K562 (cell line): ENCODE measurements around the gene ZNF8. TPM values are rescaled to one million over a fixed set of nuclear protein-coding genes. Genes with fewer than 3 reads are reported as not detected.

Experiments
- ESRRA ChIP-seq: fragments of 450-650 bp; IDR thresholded peaks from 2 replicates; pipeline ENCODE4 v1.6.1; 2014; ENCODE audit warnings: low read depth, mild to moderate bottlenecking, moderate library complexity, borderline replicate concordance
- FUS ChIP-seq: fragments of 200-400 bp; formaldehyde crosslinking; optimal IDR thresholded peaks from 2 replicates; pipeline ENCODE3; 2017; ENCODE audit warnings: low read depth, low read length
- KLF10 ChIP-seq: fragments of 250-450 bp; sonication (Bioruptor Pico); IDR thresholded peaks from 2 replicates; pipeline ENCODE4 v1.6.1; 2021; ENCODE audit warnings: matching md5 sums
- TBL1XR1 ChIP-seq, 2 experiments: IDR thresholded peaks; 2 replicates each; pipeline ENCODE4 v1.6.1; 2012; ENCODE audit warnings: improper control_type of control experiment in 2 of 2, low read length in 2 of 2, mild to moderate bottlenecking in 1 of 2
- ZBTB1 ChIP-seq: sonication (generic); formaldehyde crosslinking; IDR thresholded peaks from 2 replicates; pipeline ENCODE4 v1.8.1; 2023; ENCODE audit warnings: missing genetic modification reagents, low read depth, mild to moderate bottlenecking, borderline replicate concordance
- ZC3H4 ChIP-seq: sonication (generic); formaldehyde crosslinking; IDR thresholded peaks from 2 replicates; pipeline ENCODE4 v1.9.0; 2021; ENCODE audit warnings: missing genetic modification reagents, borderline replicate concordance
- ZNF224 ChIP-seq: sonication (generic); formaldehyde crosslinking; IDR thresholded peaks from 2 replicates; pipeline ENCODE4 v1.8.0; 2022; ENCODE audit warnings: mild to moderate bottlenecking, missing genetic modification reagents
- polyA plus RNA-seq, 8 experiments: library from polyadenylated mRNA; depleted of rRNA in 4 of 8; stranded (reverse) in 5 of 8; unstranded in 3 of 8; fragments of >200 nt; fragmentation: Nextera tagmentation in 2 of 8; fragmentation: Illumina TruSeq in 1 of 8; extraction: Ambion mirVana in 2 of 8; extraction: Trizol in 1 of 8; gene quantifications; 2 replicates each; pipeline versions ENCODE4 v1.2.1 to v1.2.3, GENCODE V29; 2011 to 2014; ENCODE audit warnings: inconsistent platforms in 1 of 8, missing spikeins in 1 of 8
- total RNA-seq, 7 experiments: library from RNA; depleted of rRNA in 6 of 7; stranded (reverse); fragments of >200 nt in 6 of 7; fragmentation: Illumina TruSeq in 2 of 7; extraction: Trizol in 2 of 7; gene quantifications; 2 replicates each; pipeline versions ENCODE4 v1.2.1 to v1.2.3, GENCODE V29; 2011 to 2021; ENCODE audit warnings: low replicate concordance in 1 of 7
- TF ChIP-seq, protein P1 (sequence below): fragments of 450-650 bp; IDR thresholded peaks from 2 replicates; pipeline ENCODE4 v1.6.1; 2017; ENCODE audit warnings: antibody characterized with exemption
- TF ChIP-seq, protein P2 (sequence below), 3 experiments: fragments of 200-800 bp in 1 of 3; fragments of 250-450 bp in 1 of 3; fragments of 450-650 bp in 1 of 3; sonication (Bioruptor Pico) in 1 of 3; sonication (Bioruptor generic) in 1 of 3; formaldehyde crosslinking in 1 of 3; IDR thresholded peaks; 2 replicates each; pipeline versions ENCODE4 v1.6.1 to v1.8.0; 2016 to 2022; ENCODE audit warnings: mild to moderate bottlenecking in 2 of 3, missing genetic modification characterization in 2 of 3, missing compliant biosample characterization in 1 of 3, moderate library complexity in 1 of 3
- TF ChIP-seq, protein P3 (sequence below): fragments of 450-650 bp; formaldehyde crosslinking; IDR thresholded peaks from 2 replicates; pipeline ENCODE4 v1.4.0; 2022; ENCODE audit warnings: missing genetic modification characterization
- TF ChIP-seq, protein P4 (sequence below): fragments of 450-650 bp; IDR thresholded peaks from 2 replicates; pipeline ENCODE4 v1.7.1; 2018; ENCODE audit warnings: mild to moderate bottlenecking, low read depth; ENCODE audit not compliant: partially characterized antibody
- TF ChIP-seq, protein P5 (sequence below): sonication (generic); formaldehyde crosslinking; IDR thresholded peaks from 2 replicates; pipeline ENCODE4 v1.8.0; 2022; ENCODE audit warnings: missing genetic modification reagents, mild to moderate bottlenecking, moderate library complexity, borderline replicate concordance
- TF ChIP-seq, protein P6 (sequence below): sonication (generic); formaldehyde crosslinking; IDR thresholded peaks from 2 replicates; pipeline ENCODE4 v1.8.0; 2023; ENCODE audit warnings: mild to moderate bottlenecking, missing genetic modification reagents

Gene ZNF8
- total and polyA plus RNA-seq, 9 of the 15 experiments (the other 6 are each of a cell fraction or from before 2014, with no cell fraction given) = 0.71 to 7.7 (median 4.7) TPM

DNA sequence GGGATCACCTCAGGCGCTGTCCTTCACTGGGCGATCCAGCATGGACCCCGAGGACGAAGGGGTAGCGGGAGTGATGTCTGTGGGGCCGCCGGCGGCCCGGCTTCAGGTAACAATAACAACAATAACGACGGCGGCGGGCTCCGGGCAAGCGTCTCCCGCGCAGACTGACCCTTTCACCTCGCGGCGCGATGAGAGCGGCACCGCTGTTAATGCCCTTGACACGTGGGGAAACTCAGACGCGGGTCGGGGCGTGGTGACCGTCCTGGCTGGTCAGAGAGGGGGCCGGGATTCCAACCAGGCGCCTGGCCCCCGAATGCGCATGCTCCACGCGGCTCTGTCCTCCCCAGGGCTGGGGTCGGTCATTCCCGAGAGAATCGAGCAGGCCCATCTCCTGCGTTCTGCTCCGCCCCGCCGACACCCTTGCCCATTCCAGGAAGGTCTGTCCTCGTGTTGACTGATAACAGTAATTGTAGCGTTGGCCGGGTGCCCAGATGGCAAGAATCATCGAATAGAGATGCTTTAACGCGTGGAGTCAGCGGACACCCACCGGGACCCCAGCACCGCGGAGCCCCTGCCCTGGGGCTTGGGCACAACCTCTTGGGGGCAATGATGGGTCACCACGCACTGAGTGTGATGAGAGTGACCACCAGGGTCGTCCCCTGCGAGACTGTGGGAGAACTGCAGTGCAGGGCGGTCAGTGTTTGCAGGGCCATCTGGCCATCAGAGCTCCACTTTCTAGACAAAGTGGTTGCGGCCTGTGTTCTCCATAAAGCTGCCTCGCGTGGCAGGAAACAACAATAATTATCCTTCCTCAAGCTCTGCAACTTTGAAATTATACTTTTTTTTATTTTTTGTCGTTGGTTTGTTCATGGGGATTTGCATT, 528 bp downstream of the ZNF8 start (continued):
- TF ChIP-seq KLF10 (CRISPR knock-in tag) (no peak), ZBTB1 (peak; percentile 41; the same call in 1 of the 2 replicates), ZNF224 (no peak), TBL1XR1 (IDR thresholded peaks at IDR 0.05; ENCODE audit: low read length in 2 of 2) (no peak), FUS (peak; percentile 51), ESRRA (no peak; the same call in 1 of the 2 replicates), ZC3H4 (CRISPR knock-in tag) (no peak)
- TF ChIP-seq, protein P1, sequence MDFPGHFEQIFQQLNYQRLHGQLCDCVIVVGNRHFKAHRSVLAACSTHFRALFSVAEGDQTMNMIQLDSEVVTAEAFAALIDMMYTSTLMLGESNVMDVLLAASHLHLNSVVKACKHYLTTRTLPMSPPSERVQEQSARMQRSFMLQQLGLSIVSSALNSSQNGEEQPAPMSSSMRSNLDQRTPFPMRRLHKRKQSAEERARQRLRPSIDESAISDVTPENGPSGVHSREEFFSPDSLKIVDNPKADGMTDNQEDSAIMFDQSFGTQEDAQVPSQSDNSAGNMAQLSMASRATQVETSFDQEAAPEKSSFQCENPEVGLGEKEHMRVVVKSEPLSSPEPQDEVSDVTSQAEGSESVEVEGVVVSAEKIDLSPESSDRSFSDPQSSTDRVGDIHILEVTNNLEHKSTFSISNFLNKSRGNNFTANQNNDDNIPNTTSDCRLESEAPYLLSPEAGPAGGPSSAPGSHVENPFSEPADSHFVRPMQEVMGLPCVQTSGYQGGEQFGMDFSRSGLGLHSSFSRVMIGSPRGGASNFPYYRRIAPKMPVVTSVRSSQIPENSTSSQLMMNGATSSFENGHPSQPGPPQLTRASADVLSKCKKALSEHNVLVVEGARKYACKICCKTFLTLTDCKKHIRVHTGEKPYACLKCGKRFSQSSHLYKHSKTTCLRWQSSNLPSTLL = no peak
- TF ChIP-seq, protein P2, sequence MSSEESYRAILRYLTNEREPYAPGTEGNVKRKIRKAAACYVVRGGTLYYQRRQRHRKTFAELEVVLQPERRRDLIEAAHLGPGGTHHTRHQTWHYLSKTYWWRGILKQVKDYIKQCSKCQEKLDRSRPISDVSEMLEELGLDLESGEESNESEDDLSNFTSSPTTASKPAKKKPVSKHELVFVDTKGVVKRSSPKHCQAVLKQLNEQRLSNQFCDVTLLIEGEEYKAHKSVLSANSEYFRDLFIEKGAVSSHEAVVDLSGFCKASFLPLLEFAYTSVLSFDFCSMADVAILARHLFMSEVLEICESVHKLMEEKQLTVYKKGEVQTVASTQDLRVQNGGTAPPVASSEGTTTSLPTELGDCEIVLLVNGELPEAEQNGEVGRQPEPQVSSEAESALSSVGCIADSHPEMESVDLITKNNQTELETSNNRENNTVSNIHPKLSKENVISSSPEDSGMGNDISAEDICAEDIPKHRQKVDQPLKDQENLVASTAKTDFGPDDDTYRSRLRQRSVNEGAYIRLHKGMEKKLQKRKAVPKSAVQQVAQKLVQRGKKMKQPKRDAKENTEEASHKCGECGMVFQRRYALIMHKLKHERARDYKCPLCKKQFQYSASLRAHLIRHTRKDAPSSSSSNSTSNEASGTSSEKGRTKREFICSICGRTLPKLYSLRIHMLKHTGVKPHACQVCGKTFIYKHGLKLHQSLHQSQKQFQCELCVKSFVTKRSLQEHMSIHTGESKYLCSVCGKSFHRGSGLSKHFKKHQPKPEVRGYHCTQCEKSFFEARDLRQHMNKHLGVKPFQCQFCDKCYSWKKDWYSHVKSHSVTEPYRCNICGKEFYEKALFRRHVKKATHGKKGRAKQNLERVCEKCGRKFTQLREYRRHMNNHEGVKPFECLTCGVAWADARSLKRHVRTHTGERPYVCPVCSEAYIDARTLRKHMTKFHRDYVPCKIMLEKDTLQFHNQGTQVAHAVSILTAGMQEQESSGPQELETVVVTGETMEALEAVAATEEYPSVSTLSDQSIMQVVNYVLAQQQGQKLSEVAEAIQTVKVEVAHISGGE (CRISPR knock-in tag; IDR thresholded peaks at IDR 0.05) = 0 out of 6 replicates have a peak, but pooled peaks of 1 of the 3 experiments have one; percentile 10
- TF ChIP-seq, protein P3, sequence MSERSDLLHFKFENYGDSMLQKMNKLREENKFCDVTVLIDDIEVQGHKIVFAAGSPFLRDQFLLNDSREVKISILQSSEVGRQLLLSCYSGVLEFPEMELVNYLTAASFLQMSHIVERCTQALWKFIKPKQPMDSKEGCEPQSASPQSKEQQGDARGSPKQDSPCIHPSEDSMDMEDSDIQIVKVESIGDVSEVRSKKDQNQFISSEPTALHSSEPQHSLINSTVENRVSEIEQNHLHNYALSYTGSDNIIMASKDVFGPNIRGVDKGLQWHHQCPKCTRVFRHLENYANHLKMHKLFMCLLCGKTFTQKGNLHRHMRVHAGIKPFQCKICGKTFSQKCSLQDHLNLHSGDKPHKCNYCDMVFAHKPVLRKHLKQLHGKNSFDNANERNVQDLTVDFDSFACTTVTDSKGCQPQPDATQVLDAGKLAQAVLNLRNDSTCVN (CRISPR knock-in tag) = no peak
- TF ChIP-seq, protein P4, sequence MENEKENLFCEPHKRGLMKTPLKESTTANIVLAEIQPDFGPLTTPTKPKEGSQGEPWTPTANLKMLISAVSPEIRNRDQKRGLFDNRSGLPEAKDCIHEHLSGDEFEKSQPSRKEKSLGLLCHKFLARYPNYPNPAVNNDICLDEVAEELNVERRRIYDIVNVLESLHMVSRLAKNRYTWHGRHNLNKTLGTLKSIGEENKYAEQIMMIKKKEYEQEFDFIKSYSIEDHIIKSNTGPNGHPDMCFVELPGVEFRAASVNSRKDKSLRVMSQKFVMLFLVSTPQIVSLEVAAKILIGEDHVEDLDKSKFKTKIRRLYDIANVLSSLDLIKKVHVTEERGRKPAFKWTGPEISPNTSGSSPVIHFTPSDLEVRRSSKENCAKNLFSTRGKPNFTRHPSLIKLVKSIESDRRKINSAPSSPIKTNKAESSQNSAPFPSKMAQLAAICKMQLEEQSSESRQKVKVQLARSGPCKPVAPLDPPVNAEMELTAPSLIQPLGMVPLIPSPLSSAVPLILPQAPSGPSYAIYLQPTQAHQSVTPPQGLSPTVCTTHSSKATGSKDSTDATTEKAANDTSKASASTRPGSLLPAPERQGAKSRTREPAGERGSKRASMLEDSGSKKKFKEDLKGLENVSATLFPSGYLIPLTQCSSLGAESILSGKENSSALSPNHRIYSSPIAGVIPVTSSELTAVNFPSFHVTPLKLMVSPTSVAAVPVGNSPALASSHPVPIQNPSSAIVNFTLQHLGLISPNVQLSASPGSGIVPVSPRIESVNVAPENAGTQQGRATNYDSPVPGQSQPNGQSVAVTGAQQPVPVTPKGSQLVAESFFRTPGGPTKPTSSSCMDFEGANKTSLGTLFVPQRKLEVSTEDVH = no peak
- TF ChIP-seq, protein P5, sequence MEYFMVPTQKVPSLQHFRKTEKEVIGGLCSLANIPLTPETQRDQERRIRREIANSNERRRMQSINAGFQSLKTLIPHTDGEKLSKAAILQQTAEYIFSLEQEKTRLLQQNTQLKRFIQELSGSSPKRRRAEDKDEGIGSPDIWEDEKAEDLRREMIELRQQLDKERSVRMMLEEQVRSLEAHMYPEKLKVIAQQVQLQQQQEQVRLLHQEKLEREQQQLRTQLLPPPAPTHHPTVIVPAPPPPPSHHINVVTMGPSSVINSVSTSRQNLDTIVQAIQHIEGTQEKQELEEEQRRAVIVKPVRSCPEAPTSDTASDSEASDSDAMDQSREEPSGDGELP (CRISPR knock-in tag) = peak; percentile 44
- TF ChIP-seq, protein P6, sequence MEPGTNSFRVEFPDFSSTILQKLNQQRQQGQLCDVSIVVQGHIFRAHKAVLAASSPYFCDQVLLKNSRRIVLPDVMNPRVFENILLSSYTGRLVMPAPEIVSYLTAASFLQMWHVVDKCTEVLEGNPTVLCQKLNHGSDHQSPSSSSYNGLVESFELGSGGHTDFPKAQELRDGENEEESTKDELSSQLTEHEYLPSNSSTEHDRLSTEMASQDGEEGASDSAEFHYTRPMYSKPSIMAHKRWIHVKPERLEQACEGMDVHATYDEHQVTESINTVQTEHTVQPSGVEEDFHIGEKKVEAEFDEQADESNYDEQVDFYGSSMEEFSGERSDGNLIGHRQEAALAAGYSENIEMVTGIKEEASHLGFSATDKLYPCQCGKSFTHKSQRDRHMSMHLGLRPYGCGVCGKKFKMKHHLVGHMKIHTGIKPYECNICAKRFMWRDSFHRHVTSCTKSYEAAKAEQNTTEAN (CRISPR knock-in tag) = no peak
